Neural progenitor cell (in vitro differentiated cells): ENCODE results near the gene FSTL4.
A peak's percentile ranks its signal among the peaks of the same experiment; 100 is the strongest.

Experiments used
- CTCF ChIP-seq: fragments of 200-600 bp; sonication (generic); IDR thresholded peaks from 2 replicates; pipeline ENCODE4 v1.5.1; 2017; ENCODE audit warnings: antibody characterized with exemption, mild to moderate bottlenecking
- EZH2 ChIP-seq: fragments of 200-600 bp; sonication (generic); IDR thresholded peaks from 2 replicates; pipeline ENCODE4 v1.6.1; 2017; ENCODE audit warnings: antibody characterized with exemption, mild to moderate bottlenecking, moderate library complexity

GRCh38 chr5:133423618-133424282 is 188.6 kb downstream of the FSTL4 start:
- TF ChIP-seq CTCF (peak; percentile 95), EZH2 (no peak)
